ACC112 (cell line): ENCODE data around the gene FYN.

Experiments used
- H2AFZ ChIP-seq: fragments of 200-600 bp; sonication (generic); one replicate; pipeline ENCODE4 v1.6.0; 2017; ENCODE audit warnings: antibody characterized with exemption, low read length; ENCODE audit not compliant: unreplicated experiment
- H3K27ac ChIP-seq: fragments of 200-600 bp; sonication (generic); 2 replicates; pipeline ENCODE4 v1.5.1; 2014; ENCODE audit warnings: low read depth, mild to moderate bottlenecking, antibody characterized with exemption, low read length, moderate library complexity
- H3K27me3 ChIP-seq: fragments of 200-600 bp; sonication (generic); 2 replicates; pipeline ENCODE4 v1.6.1; 2014; ENCODE audit warnings: mild to moderate bottlenecking, antibody characterized with exemption, low read length, moderate library complexity, mixed read lengths; ENCODE audit not compliant: insufficient read depth
- H3K36me3 ChIP-seq: fragments of 200-600 bp; sonication (generic); 2 replicates; pipeline ENCODE4 v1.6.1; 2016; ENCODE audit warnings: mild to moderate bottlenecking, antibody characterized with exemption, low read length, moderate library complexity, mixed read lengths; ENCODE audit not compliant: insufficient read depth
- H3K4me1 ChIP-seq: fragments of 200-600 bp; sonication (generic); one replicate; pipeline ENCODE4 v1.6.1; 2016; ENCODE audit warnings: low read length, mixed read lengths; ENCODE audit not compliant: insufficient read depth, unreplicated experiment, control insufficient read depth
- H3K4me3 ChIP-seq: fragments of 200-600 bp; sonication (generic); 2 replicates; pipeline ENCODE4 v1.5.1; 2014; ENCODE audit warnings: mild to moderate bottlenecking, low read depth, low read length
- H3K79me2 ChIP-seq: fragments of 200-600 bp; sonication (generic); one replicate; pipeline ENCODE4 v1.6.0; 2016; ENCODE audit warnings: low read length; ENCODE audit not compliant: control insufficient read depth, unreplicated experiment, insufficient read depth

Gene FYN

DNA sequence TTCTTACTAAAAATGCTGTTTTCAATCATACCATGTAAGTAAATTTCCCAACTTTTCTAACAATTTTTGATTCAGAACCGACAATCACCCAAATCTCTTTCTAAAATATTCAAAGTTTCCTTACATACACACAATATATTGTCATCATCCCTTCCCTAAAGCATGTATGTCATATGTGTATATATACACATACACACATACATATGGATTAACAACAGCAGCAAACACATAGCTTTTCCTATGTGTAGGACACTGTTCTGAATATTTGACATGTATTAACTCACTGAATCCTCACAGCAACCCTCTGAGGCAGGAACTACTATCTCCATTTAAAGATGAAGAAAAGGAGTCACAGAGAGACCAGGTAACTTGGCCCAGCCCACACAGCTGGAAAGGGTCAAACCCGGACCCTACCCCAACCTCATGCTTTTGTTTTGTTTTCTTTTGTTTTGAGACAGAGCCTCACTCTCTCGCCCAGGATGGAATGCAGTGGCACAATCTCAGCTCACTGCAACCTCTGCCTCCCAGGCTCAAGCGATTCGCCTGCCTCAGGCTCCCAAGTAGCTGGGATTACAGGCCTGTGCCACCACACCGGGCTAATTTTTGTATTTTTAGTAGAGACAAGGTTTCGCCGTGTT lies 7.2 kb downstream of the FYN start:
- Histone ChIP-seq H3K79me2 (peaks cover 95% of the 10 kb centered on the region), H3K36me3 (no peaks in the 10 kb centered on the region), H2AFZ (no peak overlapping the region), H3K4me1 (peaks cover 10% of the 10 kb centered on the region), H3K27ac (no peak overlapping the region), H3K4me3 (no peak overlapping the region), H3K27me3 (no peaks in the 10 kb centered on the region)

DNA sequence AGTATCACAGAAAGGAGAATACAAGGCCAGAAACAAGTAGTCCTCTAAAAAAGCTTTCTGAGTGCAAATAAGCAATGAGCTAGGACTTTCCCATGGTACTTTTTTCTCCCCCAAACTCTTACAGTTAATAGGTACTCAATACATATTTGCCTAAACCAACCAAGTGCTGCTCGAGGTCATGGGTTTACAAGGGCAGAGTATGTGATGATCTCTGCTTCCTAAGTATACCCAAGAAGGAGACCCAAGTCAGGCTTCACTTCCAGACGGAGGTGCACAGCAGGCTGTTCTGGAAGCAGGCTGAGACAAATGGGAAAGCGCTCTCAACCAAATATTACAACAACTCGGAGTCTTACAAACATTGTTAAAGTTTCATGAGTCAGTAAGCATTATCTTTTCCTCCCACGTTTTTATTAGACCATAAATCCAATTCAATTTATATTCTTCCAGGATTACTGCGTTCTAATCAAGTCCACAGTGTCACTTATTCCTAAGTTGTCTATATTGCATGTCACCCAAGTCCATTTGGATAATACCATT lies 8.1 kb downstream of the FYN start:
- H3K36me3 ChIP-seq = no peaks in the 10 kb centered on the region
- H3K27ac ChIP-seq = no peak overlapping the region
- H2AFZ ChIP-seq = no peak overlapping the region
- H3K79me2 ChIP-seq = peaks cover 95% of the 10 kb centered on the region
- H3K27me3 ChIP-seq = no peaks in the 10 kb centered on the region
- H3K4me1 ChIP-seq = peaks cover under 1% of the 10 kb centered on the region
- no peak overlapping the region for H3K4me3 ChIP-seq

DNA sequence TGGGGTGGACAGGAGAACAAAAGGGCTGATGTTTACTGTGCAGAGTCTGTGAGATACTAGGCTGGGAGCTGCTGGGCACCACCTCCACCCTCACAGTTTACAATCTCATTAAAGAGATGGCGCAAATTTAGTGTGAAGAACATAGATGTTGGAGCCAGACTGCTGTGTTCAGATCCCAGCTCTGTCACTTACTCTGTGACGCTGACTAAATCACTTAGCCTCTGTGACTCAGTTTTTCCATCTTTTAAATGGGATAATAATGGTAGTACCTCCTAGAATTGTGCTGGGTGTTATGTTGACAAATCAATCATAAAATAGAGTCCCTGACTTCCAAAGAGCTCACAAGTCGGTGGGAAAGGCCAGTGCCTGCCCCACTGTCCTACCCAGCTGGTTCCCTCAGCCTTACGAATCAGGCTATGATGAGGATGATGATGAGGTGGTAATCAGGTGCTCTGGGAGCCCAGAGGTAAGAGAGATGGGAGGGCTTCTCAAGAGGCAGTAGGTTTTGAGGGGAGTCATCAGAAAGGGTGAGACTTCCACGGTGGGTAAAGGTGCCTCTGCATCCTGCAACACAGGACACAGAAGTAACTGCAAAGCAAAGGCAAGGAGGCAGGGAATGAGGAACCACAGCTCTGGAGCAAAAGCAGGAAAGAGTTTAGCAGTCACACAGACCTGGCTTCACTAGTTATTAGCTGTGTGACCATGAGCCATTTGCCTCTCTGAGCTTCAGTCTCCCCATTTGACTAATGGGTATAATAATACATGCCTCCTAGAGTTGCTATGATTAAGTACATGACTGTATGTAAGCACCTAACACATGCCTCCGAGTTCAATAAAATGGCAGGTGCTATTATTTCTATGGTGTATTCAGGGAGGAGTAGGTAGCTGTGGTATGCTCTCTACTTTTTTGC lies 8.9 kb downstream of the FYN start:
- Histone ChIP-seq H3K27ac (no peak overlapping the region), H3K4me3 (no peak overlapping the region), H3K27me3 (no peaks in the 10 kb centered on the region), H3K4me1 (no peaks in the 10 kb centered on the region), H3K36me3 (no peaks in the 10 kb centered on the region), H3K79me2 (peaks cover 95% of the 10 kb centered on the region), H2AFZ (no peak overlapping the region)

DNA sequence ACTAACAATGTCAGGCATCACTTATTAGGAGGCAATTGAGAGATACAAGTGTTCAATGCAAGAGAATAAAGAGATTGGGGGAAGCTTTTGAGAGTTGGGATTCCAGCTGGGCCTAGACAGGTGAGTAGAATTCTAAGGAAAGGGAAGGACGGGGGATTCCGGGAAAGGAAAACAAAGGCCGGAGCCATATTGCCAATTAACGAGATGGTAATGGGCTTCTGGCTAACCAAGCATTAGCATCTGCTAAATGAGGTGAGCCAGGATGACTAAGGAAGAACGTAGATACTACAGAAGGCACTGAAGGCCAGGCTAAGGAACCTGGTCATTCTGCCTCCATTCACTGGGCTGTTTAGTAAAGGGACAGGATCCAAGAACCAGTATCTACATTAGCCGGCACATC lies 10.5 kb downstream of the FYN start:
- peaks cover 93% of the 10 kb centered on the region for H3K79me2 ChIP-seq
- no peak overlapping the region for H3K4me3 ChIP-seq
- H2AFZ ChIP-seq = no peak overlapping the region
- H3K27me3 ChIP-seq = no peaks in the 10 kb centered on the region
- no peaks in the 10 kb centered on the region for H3K36me3 ChIP-seq
- no peak overlapping the region for H3K27ac ChIP-seq
- H3K4me1 ChIP-seq = no peaks in the 10 kb centered on the region

DNA sequence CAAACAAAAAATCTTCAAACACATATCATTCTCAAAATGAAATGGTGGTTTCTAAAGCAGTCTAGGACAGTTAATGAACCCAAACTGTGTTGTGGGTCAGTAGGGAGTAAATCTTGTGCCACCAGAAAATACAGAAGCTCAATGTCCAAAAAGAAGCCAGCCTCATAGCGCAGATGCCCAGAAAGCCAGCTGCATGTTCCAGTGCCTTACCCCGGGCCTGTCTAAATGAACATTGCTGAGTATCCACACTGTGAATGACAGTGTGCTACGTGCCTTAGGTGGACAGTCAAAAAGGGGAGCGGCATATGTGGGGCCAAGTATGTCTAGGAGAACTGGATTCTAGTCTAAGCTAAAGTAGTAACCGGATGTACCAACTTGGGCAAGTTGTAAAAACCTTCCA lies 10.9 kb downstream of the FYN start:
- Histone ChIP-seq H3K27ac (no peak overlapping the region), H3K79me2 (peaks cover 91% of the 10 kb centered on the region), H2AFZ (no peak overlapping the region), H3K4me1 (no peaks in the 10 kb centered on the region), H3K4me3 (no peak overlapping the region), H3K36me3 (no peaks in the 10 kb centered on the region), H3K27me3 (no peaks in the 10 kb centered on the region)

DNA sequence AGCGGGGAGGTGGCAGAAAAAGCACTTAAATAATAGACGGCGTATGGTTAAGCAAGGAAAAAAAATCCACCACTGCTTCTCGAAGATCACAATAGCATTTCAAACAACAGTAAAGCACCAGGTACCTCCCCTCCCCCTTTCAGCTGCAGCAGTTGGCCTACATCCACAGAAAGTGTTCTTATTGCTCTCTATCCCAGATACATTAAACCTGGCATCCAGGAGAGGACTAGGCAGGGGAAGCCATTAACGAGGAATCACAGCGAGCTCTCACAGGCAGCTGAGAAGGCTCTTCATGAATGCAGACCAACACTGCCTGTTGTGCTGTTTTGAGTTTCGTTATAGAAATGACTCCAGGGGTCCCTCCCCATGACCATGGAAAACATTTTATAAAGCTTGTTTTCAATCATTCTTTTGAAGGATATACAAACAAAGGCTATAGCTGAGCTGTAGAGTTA lies 11.8 kb downstream of the FYN start:
- H3K4me3 ChIP-seq = no peak overlapping the region
- H3K79me2 ChIP-seq = peaks cover 91% of the 10 kb centered on the region
- H3K4me1 ChIP-seq = no peaks in the 10 kb centered on the region
- no peak overlapping the region for H3K27ac ChIP-seq
- H3K36me3 ChIP-seq = no peaks in the 10 kb centered on the region
- no peaks in the 10 kb centered on the region for H3K27me3 ChIP-seq
- no peak overlapping the region for H2AFZ ChIP-seq

DNA sequence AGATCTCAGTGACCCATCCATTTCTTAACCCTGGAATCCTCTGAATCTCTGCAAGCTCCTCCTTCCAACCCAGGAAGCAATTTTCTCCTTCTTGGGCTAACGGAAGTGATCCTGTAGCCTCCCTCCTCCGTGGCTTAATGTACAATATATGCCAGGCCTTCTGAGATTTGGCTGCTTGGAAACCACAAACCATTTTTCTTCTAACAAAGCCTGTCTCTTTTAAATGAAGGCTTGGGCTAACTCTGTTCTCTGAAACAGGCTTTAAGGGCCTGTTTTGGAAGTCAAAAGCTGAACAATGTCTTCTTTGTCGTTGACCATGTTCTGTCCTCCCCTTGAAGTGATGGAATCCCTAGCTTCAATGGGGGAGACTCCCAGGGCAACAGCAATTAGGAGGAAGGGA lies 14.9 kb downstream of the FYN start:
- H3K79me2 ChIP-seq = peaks cover 82% of the 10 kb centered on the region
- H3K36me3 ChIP-seq = no peaks in the 10 kb centered on the region
- H3K4me1 ChIP-seq = peaks cover under 1% of the 10 kb centered on the region
- H3K4me3 ChIP-seq = no peak overlapping the region
- H2AFZ ChIP-seq = no peak overlapping the region
- no peaks in the 10 kb centered on the region for H3K27me3 ChIP-seq
- H3K27ac ChIP-seq = no peak overlapping the region

DNA sequence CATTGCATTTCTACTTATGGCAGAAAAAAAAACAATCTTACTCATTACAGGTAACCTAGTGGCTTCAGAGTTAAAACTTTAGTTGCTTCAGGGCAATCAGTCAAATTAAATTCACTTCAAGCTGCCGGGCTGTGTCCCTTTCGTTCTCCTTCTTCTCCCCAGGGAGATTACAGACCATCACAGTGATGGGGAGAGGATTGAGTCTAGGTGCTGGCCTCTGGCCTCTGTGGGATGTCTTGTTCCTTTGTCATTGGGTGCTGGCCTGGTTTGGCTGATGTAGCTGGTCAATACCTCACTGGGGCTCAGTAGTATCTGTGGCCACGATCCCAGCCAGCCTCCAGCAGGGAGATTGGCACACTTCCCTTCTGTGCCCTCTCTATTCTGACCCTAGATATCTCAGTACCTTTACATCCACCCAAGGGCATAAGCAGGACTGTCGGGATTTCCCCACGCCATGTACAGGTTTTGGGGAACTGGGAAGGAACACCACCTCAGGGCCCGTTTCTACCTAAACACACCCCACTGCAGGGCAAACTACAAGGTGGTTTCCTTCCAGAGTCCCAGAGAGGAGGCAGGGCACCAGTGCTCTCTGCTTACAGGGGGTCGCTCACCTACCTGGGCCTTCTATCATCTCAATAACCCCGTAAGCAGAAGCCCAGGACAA lies 15.4 kb downstream of the FYN start:
- Histone ChIP-seq H2AFZ (no peak overlapping the region), H3K36me3 (no peaks in the 10 kb centered on the region), H3K4me3 (no peak overlapping the region), H3K4me1 (peaks cover 6% of the 10 kb centered on the region), H3K27me3 (no peaks in the 10 kb centered on the region), H3K79me2 (peaks cover 83% of the 10 kb centered on the region), H3K27ac (no peak overlapping the region)

DNA sequence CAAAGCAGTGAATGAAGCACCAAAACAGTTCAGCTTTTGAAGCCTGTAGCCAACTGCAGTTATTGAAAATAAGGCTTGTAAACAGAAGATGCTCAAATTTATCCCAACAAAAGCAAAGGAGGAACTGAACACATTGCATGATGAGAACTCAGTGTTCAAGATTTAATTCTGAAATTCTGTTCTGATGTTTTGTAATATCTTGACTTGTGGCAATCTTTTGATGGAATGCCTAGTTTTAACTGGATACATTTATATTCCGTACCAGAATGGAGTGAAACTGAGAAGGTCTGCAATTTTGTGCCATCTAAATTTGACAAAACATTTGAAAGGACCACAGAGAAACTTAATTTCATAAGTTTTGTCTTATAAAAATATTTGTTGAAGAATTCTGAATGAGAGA lies 17.5 kb downstream of the FYN start:
- Histone ChIP-seq H3K4me3 (no peak overlapping the region), H3K4me1 (peaks cover 16% of the 10 kb centered on the region), H3K27me3 (no peaks in the 10 kb centered on the region), H3K36me3 (no peaks in the 10 kb centered on the region), H2AFZ (no peak overlapping the region), H3K79me2 (peaks cover 86% of the 10 kb centered on the region), H3K27ac (no peak overlapping the region)

DNA sequence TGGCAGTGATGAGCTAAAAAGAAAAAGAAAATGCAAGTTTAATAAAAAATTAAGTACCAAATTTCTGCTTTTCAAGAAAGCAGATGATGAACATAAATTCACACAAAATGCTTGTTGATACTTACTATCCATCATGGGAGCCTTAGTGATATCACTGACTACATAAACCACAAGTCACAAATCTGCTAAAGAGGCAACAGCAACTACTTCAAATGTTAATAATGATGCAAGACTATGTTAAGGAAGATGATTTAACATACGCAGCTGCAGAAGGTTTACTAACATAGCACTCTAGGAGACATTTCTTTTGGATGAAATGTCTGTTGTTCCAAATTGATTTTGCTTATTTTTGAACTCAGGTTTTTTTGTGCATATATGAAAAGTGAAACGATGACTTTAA lies 18.6 kb downstream of the FYN start:
- no peak overlapping the region for H3K4me3 ChIP-seq
- H3K79me2 ChIP-seq = peaks cover 86% of the 10 kb centered on the region
- H2AFZ ChIP-seq = no peak overlapping the region
- no peaks in the 10 kb centered on the region for H3K27me3 ChIP-seq
- H3K36me3 ChIP-seq = no peaks in the 10 kb centered on the region
- peaks cover 16% of the 10 kb centered on the region for H3K4me1 ChIP-seq
- H3K27ac ChIP-seq = no peak overlapping the region
